Astrocyte of the cerebellum (primary cell): Measurements from ENCODE around the gene TRIB2.

Source experiments
- DNase-seq: peaks from one replicate; pipeline ENCODE4 v3.0.0-alpha.2; 2011; ENCODE audit warnings: low read depth
- H3K4me3 ChIP-seq: 2 replicates; pipeline ENCODE4 v1.5.1; 2011; ENCODE audit warnings: mild to moderate bottlenecking, low read depth, low read length, moderate library complexity
- in situ Hi-C: cut with HindIII; loops from 2 replicates; pipeline ENCODE4 v1.10.0; 2017; ENCODE audit warnings: low sequenced_read_pairs
- TF ChIP-seq, protein P1 (sequence below): IDR thresholded peaks from 2 replicates; pipeline ENCODE4 v1.5.1; 2012; ENCODE audit warnings: low read length, low read depth, moderate library complexity, mild to moderate bottlenecking; ENCODE audit errors: missing control alignments

The TRIB2 gene

GRCh38 chr2:12705230-12705629, 11.5 kb upstream of the TRIB2 start:
- no peak overlapping the region for H3K4me3 ChIP-seq
- TF ChIP-seq, protein P1, sequence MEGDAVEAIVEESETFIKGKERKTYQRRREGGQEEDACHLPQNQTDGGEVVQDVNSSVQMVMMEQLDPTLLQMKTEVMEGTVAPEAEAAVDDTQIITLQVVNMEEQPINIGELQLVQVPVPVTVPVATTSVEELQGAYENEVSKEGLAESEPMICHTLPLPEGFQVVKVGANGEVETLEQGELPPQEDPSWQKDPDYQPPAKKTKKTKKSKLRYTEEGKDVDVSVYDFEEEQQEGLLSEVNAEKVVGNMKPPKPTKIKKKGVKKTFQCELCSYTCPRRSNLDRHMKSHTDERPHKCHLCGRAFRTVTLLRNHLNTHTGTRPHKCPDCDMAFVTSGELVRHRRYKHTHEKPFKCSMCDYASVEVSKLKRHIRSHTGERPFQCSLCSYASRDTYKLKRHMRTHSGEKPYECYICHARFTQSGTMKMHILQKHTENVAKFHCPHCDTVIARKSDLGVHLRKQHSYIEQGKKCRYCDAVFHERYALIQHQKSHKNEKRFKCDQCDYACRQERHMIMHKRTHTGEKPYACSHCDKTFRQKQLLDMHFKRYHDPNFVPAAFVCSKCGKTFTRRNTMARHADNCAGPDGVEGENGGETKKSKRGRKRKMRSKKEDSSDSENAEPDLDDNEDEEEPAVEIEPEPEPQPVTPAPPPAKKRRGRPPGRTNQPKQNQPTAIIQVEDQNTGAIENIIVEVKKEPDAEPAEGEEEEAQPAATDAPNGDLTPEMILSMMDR, result no peak
- no peak for DNase-seq
- in situ Hi-C loops, result loop anchor here (10.0 kb wide), 1 partner anchor 840 kb away; no protein-coding TSS in a partner anchor

- in situ Hi-C loops, result loop anchor here (10.0 kb wide), 1 partner anchor 841 kb away; no protein-coding TSS in a partner anchor
- TF ChIP-seq, protein P1, result no peak
- no peak for DNase-seq
- no peak overlapping the region for H3K4me3 ChIP-seq
Measured at GRCh38 chr2:12705742-12706141, 11.0 kb upstream of the TRIB2 start.

- in situ Hi-C loops, result loop anchor here (10.0 kb wide), 1 partner anchor 844 kb away; no protein-coding TSS in a partner anchor
- no peak overlapping the region for H3K4me3 ChIP-seq
- TF ChIP-seq, protein P1, result no peak
- no peak for DNase-seq
Measured at GRCh38 chr2:12708508-12709206, 8.1 kb upstream of the TRIB2 start.

DNA sequence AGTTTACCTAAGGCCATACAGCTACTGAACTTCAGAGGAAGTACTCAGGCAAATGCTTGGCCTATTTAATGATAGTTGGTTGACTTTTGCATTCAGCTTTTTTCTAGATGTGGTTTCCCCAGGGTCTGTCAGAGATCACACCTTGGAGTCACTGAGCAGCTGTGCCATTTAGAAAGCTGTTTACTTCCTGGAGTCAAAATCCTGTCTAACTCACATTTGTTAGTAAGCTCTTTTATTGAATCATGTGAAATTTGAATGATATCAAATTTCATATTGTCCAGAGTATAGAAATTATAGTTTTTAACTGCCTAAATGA, 7.6 kb upstream of the TRIB2 start:
- in situ Hi-C loops, result loop anchor here (10.0 kb wide), 1 partner anchor 844 kb away; no protein-coding TSS in a partner anchor
- DNase-seq, result no peak
- H3K4me3 ChIP-seq, result no peak overlapping the region
- TF ChIP-seq, protein P1, result no peak

DNA sequence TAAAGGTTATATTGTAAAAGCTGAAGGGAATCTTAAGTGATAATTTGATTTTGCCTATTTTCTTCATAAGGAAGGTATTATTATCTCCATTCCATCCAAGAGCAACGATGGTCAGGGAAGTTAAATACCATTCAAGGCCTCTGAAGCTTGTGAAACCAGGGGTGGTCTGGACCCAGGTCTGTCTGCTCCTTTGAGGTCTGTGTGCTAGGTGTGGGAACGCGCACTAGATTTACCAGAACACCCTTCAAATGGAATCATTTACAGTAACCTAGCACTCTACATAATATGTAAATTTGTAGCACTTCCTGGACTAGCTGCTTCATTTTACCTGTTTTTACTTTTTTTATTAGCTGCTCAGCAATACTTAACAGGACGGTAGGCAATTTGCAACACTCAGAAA, 6.4 kb upstream of the TRIB2 start:
- TF ChIP-seq, protein P1, result no peak
- in situ Hi-C loops, result no loop called here
- DNase-seq, result no peak
- no peak overlapping the region for H3K4me3 ChIP-seq

DNA sequence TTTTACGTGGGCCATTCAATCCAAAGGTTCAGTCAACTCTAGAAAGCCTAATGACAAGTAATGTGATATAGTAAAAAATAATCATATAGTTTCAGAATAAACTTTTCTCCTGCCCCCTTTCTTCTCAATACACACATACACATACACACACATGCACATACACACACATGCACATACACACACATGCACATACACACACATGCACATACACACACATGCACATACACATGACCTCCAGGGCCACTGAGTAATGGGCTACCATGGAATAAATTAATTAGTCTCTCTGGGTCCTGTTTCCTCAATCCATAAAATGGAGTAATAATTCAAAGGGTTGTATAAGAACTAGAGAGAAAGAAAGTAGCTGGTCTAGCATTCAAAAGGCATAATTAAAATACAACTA, 5.4 kb upstream of the TRIB2 start:
- TF ChIP-seq, protein P1, result no peak
- no peak for DNase-seq
- in situ Hi-C loops, result no loop called here
- no peak overlapping the region for H3K4me3 ChIP-seq
